Measurements from ENCODE around the gene THADA.

The THADA gene

DNA sequence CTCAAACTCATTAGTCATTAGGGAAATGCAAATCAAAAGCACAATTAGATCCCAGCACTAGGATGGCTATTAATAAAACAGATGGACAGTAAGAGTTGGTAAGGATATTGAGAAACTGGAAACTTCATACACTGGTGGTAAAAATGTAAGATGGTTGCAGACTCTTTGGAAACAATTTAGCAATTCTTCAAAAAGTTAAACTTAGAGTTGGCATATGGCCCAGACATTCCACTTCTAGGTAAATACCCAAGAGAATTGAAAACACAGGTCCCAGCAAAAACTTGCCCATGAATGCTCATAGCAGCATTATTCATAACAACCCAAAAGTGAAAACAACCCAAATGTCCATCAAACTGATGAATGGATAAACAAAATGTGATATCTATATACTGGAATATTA, 284.6 kb downstream of the THADA start:
- DNase-seq (ENCODE audit: low read depth in 1 of 2, low spot score in 1 of 2): no peak
- Histone ChIP-seq H3K27ac (replicated peaks) (no peak overlapping the region), H3K27me3 (ENCODE audit: insufficient read depth, poor library complexity, severe bottlenecking) (no peaks in the 10 kb centered on the region), H3K4me3 (replicated peaks; ENCODE audit: insufficient read depth, low read length) (no peak overlapping the region)
- TF ChIP-seq SPI1 (IDR thresholded peaks at IDR 0.05; ENCODE audit: borderline replicate concordance, low read depth): no peak
- TF ChIP-seq, protein P1, sequence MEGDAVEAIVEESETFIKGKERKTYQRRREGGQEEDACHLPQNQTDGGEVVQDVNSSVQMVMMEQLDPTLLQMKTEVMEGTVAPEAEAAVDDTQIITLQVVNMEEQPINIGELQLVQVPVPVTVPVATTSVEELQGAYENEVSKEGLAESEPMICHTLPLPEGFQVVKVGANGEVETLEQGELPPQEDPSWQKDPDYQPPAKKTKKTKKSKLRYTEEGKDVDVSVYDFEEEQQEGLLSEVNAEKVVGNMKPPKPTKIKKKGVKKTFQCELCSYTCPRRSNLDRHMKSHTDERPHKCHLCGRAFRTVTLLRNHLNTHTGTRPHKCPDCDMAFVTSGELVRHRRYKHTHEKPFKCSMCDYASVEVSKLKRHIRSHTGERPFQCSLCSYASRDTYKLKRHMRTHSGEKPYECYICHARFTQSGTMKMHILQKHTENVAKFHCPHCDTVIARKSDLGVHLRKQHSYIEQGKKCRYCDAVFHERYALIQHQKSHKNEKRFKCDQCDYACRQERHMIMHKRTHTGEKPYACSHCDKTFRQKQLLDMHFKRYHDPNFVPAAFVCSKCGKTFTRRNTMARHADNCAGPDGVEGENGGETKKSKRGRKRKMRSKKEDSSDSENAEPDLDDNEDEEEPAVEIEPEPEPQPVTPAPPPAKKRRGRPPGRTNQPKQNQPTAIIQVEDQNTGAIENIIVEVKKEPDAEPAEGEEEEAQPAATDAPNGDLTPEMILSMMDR (IDR thresholded peaks at IDR 0.05; ENCODE audit: insufficient read depth, low read length): no peak
- no peak for TF ChIP-seq GABPA (IDR thresholded peaks at IDR 0.05; ENCODE audit: low read depth)
- TF ChIP-seq, protein P2, sequence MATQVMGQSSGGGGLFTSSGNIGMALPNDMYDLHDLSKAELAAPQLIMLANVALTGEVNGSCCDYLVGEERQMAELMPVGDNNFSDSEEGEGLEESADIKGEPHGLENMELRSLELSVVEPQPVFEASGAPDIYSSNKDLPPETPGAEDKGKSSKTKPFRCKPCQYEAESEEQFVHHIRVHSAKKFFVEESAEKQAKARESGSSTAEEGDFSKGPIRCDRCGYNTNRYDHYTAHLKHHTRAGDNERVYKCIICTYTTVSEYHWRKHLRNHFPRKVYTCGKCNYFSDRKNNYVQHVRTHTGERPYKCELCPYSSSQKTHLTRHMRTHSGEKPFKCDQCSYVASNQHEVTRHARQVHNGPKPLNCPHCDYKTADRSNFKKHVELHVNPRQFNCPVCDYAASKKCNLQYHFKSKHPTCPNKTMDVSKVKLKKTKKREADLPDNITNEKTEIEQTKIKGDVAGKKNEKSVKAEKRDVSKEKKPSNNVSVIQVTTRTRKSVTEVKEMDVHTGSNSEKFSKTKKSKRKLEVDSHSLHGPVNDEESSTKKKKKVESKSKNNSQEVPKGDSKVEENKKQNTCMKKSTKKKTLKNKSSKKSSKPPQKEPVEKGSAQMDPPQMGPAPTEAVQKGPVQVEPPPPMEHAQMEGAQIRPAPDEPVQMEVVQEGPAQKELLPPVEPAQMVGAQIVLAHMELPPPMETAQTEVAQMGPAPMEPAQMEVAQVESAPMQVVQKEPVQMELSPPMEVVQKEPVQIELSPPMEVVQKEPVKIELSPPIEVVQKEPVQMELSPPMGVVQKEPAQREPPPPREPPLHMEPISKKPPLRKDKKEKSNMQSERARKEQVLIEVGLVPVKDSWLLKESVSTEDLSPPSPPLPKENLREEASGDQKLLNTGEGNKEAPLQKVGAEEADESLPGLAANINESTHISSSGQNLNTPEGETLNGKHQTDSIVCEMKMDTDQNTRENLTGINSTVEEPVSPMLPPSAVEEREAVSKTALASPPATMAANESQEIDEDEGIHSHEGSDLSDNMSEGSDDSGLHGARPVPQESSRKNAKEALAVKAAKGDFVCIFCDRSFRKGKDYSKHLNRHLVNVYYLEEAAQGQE (IDR thresholded peaks at IDR 0.05; ENCODE audit: insufficient replicate concordance, low read depth): no peak
- no peak for TF ChIP-seq POLR2AphosphoS5 (IDR thresholded peaks at IDR 0.05; ENCODE audit: low read depth)

DNA sequence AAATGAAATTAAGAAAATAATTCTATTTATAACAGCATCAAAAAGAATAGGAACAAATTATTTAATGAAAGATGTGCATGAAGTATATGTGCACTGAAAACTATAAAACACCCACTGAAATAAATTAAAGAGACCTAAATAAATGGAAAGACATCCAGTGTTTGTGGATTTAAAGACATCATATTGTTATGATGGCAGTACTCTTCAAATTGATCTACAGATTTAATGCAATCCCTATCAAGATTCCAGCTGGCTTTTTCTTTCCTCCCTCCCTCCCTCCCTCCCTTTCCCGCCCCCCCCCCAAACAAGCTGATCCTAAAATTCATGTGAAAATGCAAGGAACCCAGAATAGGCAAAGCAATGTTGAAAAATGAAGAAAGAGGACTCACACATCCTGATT, 285.9 kb downstream of the THADA start:
- Histone ChIP-seq H3K27ac (replicated peaks) (no peak overlapping the region), H3K4me3 (replicated peaks; ENCODE audit: insufficient read depth, low read length) (no peak overlapping the region), H3K27me3 (ENCODE audit: insufficient read depth, poor library complexity, severe bottlenecking) (no peaks in the 10 kb centered on the region)
- DNase-seq (ENCODE audit: low read depth in 1 of 2, low spot score in 1 of 2): no peak
- TF ChIP-seq GABPA (IDR thresholded peaks at IDR 0.05; ENCODE audit: low read depth): no peak
- TF ChIP-seq, protein P2 (IDR thresholded peaks at IDR 0.05; ENCODE audit: insufficient replicate concordance, low read depth): no peak
- no peak for TF ChIP-seq POLR2AphosphoS5 (IDR thresholded peaks at IDR 0.05; ENCODE audit: low read depth)
- TF ChIP-seq SPI1 (IDR thresholded peaks at IDR 0.05; ENCODE audit: borderline replicate concordance, low read depth): no peak
- TF ChIP-seq, protein P1 (IDR thresholded peaks at IDR 0.05; ENCODE audit: insufficient read depth, low read length): no peak

DNA sequence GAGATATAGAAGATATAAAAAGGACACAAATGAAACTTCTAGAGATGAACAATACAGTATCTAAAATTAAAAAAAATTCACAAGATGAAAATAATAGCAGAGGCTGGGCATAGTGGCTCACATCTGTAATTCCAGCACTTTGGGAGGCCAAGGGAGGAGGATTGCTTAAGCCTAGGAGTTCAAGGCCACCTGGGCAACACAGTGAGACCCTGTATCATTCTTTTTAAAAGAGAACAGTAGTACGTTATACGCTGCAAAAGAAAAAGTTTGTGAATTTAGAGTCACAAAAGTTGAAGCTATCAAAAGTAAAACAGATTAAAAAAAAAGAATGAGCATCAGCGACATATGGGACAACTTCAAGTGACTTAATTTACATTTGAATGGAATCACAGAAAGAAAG, 287.9 kb downstream of the THADA start:
- H3K4me3 ChIP-seq (replicated peaks; ENCODE audit: insufficient read depth, low read length): no peak overlapping the region
- TF ChIP-seq GABPA (IDR thresholded peaks at IDR 0.05; ENCODE audit: low read depth): no peak
- TF ChIP-seq SPI1 (IDR thresholded peaks at IDR 0.05; ENCODE audit: borderline replicate concordance, low read depth): no peak
- no peak for TF ChIP-seq POLR2AphosphoS5 (IDR thresholded peaks at IDR 0.05; ENCODE audit: low read depth)
- TF ChIP-seq, protein P2 (IDR thresholded peaks at IDR 0.05; ENCODE audit: insufficient replicate concordance, low read depth): no peak
- TF ChIP-seq, protein P1 (IDR thresholded peaks at IDR 0.05; ENCODE audit: insufficient read depth, low read length): no peak
- H3K27ac ChIP-seq (replicated peaks): no peak overlapping the region
- no peak for DNase-seq (ENCODE audit: low read depth in 1 of 2, low spot score in 1 of 2)
- no peaks in the 10 kb centered on the region for H3K27me3 ChIP-seq (ENCODE audit: insufficient read depth, poor library complexity, severe bottlenecking)

Data from HL-60 (cell line).